ENCODE results near the gene DFFB. TPM values are rescaled to one million over a fixed set of nuclear protein-coding genes. Genes with fewer than 3 reads are reported as not detected.

Gene DFFB
- total and polyA plus RNA-seq, 9 of the 15 experiments (the other 6 are each of a cell fraction or from before 2014, with no cell fraction given) = 2.3 to 15.8 (median 11.5) TPM

DNA sequence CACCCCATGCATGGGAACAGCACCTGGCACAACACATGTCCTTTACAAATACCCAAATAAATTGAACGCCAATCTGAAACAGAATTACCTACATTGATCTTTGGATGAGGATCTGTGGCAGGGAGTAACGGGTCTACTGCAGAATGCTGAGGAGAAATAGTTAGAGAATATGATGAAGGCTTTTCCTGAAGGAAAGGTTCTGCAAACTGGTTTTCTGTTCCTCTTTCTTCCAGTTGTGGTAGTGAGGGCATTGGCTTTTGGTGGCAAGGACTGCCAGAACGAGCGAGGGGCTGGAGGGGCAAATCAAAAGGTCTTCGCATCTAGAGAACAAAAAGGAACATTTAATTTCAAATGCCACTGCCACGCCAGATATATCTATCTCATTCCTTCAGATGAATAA lies 20.1 kb upstream of the DFFB start:
- no peaks in the 10 kb centered on the region for H4K20me1 ChIP-seq (replicated peaks; ENCODE audit: control insufficient read depth, insufficient read depth, low read length)
- TF ChIP-seq, protein P1, sequence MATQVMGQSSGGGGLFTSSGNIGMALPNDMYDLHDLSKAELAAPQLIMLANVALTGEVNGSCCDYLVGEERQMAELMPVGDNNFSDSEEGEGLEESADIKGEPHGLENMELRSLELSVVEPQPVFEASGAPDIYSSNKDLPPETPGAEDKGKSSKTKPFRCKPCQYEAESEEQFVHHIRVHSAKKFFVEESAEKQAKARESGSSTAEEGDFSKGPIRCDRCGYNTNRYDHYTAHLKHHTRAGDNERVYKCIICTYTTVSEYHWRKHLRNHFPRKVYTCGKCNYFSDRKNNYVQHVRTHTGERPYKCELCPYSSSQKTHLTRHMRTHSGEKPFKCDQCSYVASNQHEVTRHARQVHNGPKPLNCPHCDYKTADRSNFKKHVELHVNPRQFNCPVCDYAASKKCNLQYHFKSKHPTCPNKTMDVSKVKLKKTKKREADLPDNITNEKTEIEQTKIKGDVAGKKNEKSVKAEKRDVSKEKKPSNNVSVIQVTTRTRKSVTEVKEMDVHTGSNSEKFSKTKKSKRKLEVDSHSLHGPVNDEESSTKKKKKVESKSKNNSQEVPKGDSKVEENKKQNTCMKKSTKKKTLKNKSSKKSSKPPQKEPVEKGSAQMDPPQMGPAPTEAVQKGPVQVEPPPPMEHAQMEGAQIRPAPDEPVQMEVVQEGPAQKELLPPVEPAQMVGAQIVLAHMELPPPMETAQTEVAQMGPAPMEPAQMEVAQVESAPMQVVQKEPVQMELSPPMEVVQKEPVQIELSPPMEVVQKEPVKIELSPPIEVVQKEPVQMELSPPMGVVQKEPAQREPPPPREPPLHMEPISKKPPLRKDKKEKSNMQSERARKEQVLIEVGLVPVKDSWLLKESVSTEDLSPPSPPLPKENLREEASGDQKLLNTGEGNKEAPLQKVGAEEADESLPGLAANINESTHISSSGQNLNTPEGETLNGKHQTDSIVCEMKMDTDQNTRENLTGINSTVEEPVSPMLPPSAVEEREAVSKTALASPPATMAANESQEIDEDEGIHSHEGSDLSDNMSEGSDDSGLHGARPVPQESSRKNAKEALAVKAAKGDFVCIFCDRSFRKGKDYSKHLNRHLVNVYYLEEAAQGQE (IDR thresholded peaks at IDR 0.05; ENCODE audit: borderline replicate concordance) = no peak
- TF ChIP-seq, protein P1 (CRISPR knock-in tag; IDR thresholded peaks at IDR 0.05; ENCODE audit: low read depth) = no peak
- TF ChIP-seq ZNF311 (CRISPR knock-in tag; IDR thresholded peaks at IDR 0.05) (no peak), ESRRA (IDR thresholded peaks at IDR 0.05; ENCODE audit: borderline replicate concordance, low read depth) (no peak), ATF7 (IDR thresholded peaks at IDR 0.05) (no peak), KAT2B (IDR thresholded peaks at IDR 0.05; ENCODE audit: low read depth, low read length) (no peak), SAP30 (IDR thresholded peaks at IDR 0.05; ENCODE audit: borderline replicate concordance, insufficient read depth, low read depth, low read length, poor library complexity, severe bottlenecking) (no peak), ZNF77 (CRISPR knock-in tag; IDR thresholded peaks at IDR 0.05) (no peak), FOXP1 (CRISPR knock-in tag; IDR thresholded peaks at IDR 0.05) (no peak), MYNN (IDR thresholded peaks at IDR 0.05) (no peak), MYNN (CRISPR knock-in tag; IDR thresholded peaks at IDR 0.05) (no peak), MCM5 (IDR thresholded peaks at IDR 0.05; ENCODE audit: low read depth) (no peak), SMAD3 (CRISPR knock-in tag; conservative IDR thresholded peaks at IDR 0.05) (no peak)
- TF ChIP-seq, protein P2, sequence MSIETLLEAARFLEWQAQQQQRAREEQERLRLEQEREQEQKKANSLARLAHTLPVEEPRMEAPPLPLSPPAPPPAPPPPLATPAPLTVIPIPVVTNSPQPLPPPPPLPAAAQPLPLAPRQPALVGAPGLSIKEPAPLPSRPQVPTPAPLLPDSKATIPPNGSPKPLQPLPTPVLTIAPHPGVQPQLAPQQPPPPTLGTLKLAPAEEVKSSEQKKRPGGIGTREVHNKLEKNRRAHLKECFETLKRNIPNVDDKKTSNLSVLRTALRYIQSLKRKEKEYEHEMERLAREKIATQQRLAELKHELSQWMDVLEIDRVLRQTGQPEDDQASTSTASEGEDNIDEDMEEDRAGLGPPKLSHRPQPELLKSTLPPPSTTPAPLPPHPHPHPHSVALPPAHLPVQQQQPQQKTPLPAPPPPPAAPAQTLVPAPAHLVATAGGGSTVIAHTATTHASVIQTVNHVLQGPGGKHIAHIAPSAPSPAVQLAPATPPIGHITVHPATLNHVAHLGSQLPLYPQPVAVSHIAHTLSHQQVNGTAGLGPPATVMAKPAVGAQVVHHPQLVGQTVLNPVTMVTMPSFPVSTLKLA (conservative IDR thresholded peaks at IDR 0.05) = no peak

More for the DNA sequence above, 20.1 kb upstream of the DFFB start:
- in situ Hi-C loops (cut with MboI) = no loop called here
- FAIRE-seq (no peak), ATAC-seq (no peak), DNase-seq (ENCODE audit: extremely low read depth in 1 of 4, low spot score in 3 of 4) (no peak)
- H3K4me1 ChIP-seq (replicated peaks in 1 of 2; ENCODE audit: control insufficient read depth in 2 of 2, insufficient read depth in 2 of 2, low read length in 2 of 2) = no peaks in the 10 kb centered on the region
- H3K4me2 ChIP-seq (ENCODE audit: insufficient read depth, low read length) = no peak overlapping the region
- no TSS peak for BruUV-seq (replicated peaks)
- ChIA-PET POLR2A (no interaction called here), CTCF (ENCODE audit: low intra/inter-chr PET ratio) (no interaction called here)
- intact Hi-C loops (cut with micrococcal nuclease) = no loop called here
- H3K27ac ChIP-seq (ENCODE audit: extremely low read depth, low read depth, low read length) = no peak overlapping the region
- no peaks in the 10 kb centered on the region for H3K9me3 ChIP-seq (replicated peaks; ENCODE audit: control insufficient read depth, insufficient read depth, low read depth, low read length)
- no peak overlapping the region for H2AFZ ChIP-seq (ENCODE audit: low read depth, low read length)
- H3K27me3 ChIP-seq (ENCODE audit: control insufficient read depth in 2 of 2, insufficient read depth in 2 of 2, low read length in 2 of 2) = no peaks in the 10 kb centered on the region
- H3K9me1 ChIP-seq (ENCODE audit: control insufficient read depth, insufficient read depth, low read length) = no peaks in the 10 kb centered on the region
- H3K79me2 ChIP-seq (ENCODE audit: control insufficient read depth, insufficient read depth, low read length) = no peaks in the 10 kb centered on the region
- WGBS (ENCODE audit: insufficient coverage, low coverage, missing lambda C conversion rate) = 83% methylated on average over 6 of the region's 6 CpGs
- H3K4me3 ChIP-seq = no peak overlapping the region
- peaks cover 76% of the 10 kb centered on the region for H3K36me3 ChIP-seq (ENCODE audit: control insufficient read depth, insufficient read depth, low read length)
- H3K9ac ChIP-seq (ENCODE audit: insufficient read depth in 1 of 2, low read depth in 2 of 2, low read length in 2 of 2) = no peak overlapping the region

Data from K562 (cell line).